ENCODE results near the gene KCTD6.

KCTD6 gene

DNA sequence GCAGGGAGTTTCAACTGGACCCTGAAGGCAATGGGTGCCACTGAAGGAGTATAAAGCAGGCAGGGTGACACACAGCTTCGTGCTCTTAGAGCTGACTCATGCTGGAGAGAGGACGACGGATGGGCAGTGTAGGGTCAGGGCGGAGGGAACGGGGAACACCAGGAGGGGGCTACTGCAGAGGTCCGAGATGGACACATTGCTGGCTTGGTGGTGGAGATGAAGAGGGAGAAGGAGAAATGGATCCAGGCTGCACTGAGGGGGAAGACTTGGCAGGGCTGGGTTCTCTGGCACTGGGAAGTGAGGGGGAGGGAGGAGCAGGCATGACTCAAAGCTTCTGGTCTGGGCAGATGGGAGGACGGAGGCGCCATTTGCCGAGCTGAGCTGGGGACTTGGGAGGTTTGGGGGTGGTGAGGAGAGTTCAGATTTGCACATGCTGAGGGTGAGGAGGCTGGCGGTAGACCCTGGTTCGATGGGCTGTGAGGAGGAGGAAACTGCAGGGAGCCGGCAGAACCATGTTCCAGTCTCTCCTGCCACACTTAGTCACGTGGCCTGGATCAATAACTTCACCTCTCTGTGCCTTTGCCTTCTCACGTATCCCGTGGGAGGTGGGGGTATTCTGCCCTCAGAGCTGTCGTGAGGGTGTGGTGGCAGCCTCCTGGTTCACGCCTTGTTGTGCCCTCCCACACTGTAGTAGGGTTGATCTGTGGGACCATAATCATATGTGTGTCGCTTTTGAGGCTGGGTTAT, 4.6 kb upstream of the KCTD6 start:
- DNase-seq = no peak

DNA sequence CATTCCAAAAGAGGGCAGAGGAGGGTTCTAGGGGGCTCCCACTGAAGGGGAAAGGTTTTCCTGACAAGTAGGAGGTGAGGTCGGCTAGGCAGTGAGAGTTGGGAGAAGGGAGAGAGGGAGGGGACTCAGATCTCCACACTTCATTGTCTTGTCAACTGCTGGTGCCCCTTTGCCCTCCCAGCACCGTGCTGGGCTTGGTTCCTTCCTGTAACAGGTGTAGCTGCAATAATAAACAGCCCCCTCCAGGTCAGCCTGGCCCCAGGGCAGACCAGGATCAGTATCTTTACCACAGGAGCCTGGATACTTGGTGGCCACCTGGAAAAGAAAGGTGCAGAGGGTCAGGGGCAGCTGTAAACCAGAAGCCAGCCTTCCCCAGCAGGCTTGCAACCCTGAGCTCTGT, 2.9 kb upstream of the KCTD6 start:
- no peak for DNase-seq

DNA sequence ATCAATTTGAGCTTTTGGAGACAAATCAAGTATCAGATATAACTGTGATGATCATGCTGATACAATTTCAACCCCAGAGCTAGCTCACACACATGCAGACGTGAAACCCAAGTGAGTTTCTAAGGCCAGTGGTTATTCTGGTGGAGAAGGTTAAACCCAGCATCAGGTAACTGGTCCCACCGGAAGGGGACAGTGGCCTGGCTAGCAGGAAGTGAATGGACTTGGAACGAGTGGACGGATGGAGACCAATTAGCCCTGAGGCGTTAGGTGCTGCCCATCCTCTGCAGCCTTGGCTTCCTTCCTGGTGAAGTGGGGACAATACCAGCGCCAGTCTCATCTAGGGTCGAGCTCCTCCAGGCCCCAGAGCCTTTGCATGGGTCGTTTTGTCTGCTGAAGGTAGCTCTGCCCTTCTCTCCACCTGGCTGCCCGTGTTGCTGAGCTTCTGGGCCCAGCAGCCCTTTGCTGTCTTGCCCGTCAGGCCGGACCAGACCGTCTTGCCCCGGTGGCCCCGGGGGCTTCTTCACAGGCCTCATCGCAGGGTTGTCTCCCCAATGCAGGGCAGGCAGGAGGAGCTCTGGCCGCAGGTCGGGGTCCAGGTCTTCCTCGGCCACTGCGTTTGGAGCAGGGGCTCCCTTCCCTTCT, 915 bp upstream of the KCTD6 start:
- DNase-seq = no peak

GRCh38 chr3:58492494-58492905, 604 bp downstream of the KCTD6 start:
- DNase-seq = peak; percentile 25

- DNase-seq = no peak
Observed at GRCh38 chr3:58494107-58494506, 2.2 kb downstream of the KCTD6 start.

DNA sequence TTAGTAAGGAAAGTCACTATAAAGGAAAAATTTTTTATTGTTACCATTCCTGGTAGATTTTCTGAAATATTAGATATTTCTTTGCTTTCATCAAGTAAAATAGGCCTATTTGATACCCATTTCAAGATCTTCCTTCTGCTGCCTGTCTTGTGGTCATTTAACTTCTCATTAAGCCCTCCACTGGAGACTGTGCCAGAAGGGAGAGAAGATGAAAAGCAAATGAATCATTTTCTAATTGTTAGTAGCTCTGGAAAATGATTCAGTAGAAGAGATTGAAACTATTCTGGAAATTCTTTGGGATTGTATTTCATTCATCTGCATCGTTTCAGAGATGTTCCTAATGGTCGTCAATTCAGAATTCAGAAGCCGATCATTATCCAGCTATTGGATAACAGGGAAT, 3.2 kb downstream of the KCTD6 start:
- DNase-seq = no peak

DNA sequence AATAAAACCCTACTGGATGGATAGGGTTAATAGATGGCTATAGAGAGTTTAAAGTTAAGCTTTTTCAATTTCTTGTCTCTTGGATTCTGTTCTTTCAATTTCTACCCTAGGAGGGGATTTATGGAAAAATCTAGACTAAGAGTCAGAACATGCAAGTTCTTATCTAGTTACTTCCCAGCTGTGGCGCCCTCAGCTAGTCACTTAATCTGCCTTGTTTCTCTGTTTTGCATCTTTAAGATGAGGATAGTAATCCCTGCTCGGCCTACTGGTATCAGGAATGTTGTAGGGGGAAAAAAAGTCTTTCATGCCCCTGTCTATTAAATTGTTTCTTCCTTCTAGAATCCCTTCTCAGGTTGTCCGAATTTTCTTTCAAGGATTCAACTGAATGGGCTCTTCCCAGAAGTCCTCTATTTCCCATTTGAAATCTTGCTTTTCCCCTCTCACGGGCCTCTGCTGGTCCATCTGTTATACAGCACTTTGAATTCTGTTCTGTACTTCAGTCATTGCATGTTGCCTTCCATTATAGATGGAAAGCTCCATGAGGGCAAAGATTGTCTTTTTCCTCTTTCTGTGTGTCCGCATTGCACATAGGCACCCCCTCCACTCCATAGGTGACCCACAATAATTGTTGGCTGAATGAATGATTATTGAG, 4.4 kb downstream of the KCTD6 start:
- DNase-seq = no peak

- no peak for DNase-seq
Observed at GRCh38 chr3:58497097-58497496, 5.2 kb downstream of the KCTD6 start.

GRCh38 chr3:58502872-58503271, 11.0 kb downstream of the KCTD6 start:
- no peak for DNase-seq

DNA sequence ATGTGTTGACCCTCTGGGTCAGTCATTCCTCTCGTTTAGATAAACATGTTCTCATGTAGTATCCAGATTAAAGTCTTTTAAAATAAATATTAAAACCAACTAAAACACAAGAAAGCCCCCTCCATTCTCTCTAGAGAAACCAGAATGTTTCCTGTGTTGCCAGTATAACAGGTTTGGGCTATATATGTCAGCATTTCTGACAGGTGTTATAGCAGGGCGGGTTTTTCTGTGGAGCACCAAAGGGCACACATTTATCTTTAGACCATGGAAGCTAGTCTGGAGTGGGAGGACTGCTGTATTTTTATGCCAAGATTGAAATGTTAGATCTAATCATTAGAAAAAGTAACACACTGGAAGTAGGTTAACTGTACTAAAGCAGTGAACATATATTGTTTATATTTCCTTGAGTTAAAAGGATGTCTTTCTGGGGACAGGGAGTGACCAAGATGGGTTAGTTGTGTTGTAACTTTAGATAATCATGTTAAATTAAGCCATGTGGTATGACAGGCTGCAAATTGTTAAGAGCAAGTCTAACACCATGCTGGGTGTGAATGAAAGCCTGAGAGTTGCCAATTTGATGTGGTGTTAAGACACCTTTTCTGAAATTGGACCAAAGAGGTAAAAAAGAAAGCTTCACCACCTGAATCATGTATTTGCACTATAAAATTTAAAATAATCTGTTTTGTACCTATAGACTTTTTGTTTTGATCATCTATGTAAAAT, 15.6 kb downstream of the KCTD6 start:
- no peak for DNase-seq

DNA sequence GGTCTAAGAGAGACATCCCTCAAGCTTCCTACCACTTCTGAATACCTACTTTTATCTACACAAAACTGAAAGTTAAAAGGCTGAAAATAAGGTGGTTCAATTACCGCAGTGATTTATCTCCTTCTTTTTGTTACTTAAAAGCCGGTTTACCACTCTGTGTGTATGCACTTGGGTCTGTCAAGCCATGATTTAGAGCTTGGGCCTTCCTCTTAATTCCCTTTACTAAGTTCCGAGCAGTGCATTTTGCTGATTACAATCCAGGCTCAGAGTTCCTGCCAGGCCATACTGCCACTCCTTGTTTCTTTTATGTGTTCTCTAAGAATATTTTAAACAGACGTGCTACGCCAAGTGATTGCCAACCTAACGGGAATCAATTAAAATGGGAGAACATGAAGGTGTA, 16.5 kb downstream of the KCTD6 start:
- DNase-seq = no peak

DNA sequence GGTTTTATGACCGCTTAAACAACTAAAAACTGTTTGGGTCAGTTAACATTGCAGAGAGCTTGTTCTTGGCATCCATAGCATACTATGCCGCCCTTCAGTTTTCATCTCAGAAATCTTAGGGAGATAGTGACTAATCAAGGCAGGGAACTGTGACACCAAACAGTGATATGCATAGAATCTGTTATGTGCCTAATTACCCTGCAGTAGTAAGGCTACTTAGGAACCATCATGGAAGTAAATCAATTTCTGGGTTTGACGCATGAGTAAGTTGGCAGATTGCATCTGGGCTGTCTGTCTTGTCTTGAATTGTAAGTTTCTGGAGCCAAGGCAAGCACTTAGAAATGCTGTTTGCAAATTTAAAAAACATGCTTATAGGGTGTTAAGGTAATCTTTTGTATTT, 22.5 kb downstream of the KCTD6 start:
- no peak for DNase-seq

- no peak for DNase-seq
Observed at GRCh38 chr3:58518291-58518789, 26.4 kb downstream of the KCTD6 start.

DNA sequence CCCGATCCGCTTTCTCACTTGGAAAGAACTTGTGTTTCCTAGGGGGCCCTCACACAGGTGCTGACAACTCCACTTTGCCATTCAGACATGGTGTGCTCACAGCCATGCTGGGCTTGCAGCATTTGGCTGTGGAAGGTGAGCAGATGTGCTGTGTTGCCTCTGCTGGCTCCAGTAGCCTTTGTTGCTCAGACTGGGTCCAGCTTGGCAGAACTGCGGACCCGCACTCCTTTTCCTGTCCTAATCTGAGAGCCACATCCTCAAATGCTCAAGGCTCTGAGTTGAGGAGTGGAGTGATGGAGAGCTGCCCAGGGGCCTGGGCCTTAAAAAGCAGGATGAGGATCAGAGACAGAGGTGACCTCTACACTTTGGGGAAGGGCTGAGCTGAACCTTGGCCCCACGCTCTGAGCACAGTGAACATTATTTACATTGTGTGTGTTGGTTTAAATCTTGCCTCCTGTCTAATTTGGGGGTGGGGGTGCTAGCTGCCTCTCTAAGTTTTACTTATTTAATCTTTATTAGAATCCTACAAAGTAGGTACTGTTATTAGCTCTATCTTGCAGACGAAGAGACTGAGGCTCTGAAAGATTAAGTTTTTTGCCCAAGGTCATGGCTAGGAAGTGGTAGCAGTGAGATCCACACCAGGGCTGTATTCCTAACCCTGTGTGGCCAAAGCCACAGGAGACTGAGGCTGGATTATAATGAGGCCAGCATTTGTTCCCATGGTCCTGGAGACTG, 27.9 kb downstream of the KCTD6 start:
- DNase-seq = no peak

DNA sequence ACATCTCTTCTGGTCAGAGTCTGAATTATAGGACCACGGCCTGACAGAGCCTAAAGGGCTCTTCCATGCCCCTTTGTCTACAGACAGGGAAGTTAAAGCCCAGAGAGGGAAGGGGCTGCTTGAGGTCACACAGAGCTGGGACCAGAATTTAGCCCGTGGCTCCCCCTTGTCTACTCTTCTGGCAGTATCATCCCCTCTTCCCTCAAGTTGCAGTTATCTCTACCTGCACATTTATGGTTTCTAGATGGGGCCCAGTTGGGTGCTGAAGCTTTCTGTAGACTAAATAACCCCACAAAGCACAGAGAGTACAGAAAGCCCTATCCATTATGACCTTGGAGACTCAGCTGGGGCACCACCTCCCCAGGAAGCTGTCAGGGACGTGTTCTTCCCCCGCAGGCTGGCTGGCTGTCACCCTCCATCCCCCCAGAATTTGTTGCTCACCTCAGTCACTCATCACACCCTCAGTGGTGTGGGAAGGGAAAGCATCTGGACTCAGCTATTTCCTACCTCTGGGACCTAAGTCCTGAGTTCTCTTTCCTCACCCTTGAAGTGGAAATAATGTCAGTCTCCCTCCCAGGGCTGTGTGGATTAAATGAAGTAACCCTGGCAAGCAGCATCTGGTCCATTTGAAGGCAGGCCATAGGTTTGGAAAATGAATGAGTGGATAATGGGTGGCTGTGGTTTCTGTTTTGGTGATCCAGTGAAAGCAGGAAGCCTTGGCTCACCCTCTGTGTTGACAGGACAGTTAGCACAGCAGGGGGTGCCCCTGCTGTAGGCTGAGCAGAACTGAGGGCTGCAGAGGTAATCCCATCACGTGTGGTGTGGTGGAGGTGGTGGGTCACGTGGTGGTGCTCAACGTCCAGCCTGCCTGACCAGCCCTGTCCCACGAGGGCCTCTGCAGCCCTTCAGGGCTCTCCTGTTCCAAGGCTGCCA, 28.8 kb downstream of the KCTD6 start:
- DNase-seq = no peak

DNA sequence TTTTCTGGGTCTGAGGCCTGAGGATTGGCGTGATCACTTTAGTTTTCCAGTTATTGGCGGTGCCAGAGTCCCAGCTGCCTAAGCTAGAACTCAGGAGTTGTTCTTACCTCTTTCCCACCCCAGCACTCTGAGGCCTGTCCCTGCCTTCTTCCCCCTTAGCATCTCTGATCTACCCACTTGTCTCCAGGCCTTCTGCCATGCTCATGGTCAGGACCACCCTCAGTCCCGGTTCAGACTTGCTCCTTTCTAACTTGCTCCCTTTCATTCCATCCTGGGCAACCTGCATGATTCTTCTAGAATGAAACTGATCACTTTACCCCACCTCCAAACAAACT, 29.4 kb downstream of the KCTD6 start:
- no peak for DNase-seq

DNA sequence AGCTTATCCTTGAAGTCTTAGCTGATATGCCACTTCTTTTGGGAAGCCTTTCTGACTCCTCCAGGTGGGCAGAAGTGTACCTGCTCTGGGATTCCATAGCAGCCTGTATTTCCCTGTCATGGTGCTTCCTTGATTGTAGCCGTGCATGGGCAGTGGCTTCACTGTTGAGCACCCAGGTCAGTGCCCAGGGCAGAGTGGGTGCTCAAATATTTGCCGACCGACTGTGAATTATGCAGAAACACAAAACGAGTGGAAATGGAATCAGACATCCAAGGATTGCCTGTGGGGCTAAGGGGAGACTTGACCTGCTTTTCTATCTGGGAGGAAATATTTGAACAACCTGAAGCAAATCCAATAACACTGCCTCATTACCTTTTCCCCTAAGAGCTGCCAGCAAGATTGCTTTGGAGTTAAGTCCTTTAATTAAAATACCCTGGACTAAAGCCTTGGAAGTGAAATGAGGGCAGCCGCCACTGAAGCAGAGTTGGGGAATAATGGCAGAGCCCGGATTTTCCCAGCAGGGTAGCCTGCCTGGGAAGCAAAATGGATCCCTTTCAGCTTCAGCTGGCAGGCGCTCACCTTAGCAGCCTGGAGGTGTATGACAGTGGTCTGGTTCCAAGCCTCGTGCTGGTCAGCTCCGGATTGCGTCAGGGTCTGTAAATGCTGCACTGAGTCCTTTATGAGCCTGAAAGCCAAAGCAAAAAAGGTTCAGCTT, 30.2 kb downstream of the KCTD6 start:
- DNase-seq = no peak

DNA sequence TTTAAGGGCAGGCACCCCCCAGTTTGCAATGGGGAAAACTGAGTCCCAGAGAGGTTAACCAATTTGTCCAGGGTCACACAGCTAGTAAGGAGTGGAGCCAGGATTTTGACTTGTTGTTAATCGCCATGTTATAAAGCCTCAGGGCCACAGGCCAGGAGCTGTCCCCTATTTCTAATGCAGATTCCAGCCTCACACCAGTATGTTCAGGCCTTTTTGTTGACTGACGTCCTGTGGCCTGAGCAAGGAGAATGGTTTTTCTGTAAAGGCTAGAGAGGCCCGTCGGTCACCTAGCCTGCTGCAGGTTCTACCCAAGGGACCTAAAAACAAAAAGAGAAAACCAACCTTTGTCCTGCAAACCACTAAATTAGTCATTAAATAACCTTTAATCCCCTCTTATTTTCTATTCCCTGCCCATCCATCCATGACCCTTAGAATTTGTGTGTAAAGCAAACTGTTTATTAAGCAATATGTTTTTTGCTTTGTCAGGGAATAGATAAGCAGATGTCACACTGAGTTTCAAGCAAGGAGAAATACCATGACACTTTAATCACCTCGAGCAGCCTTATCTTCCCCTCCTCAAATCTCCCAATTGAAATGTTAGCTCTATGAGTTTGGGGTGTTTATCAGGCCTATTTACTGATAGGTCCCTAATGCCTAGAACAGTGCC, 31.0 kb downstream of the KCTD6 start:
- no peak for DNase-seq

- DNase-seq = no peak
Observed at GRCh38 chr3:58524326-58524888, 32.5 kb downstream of the KCTD6 start.

DNA sequence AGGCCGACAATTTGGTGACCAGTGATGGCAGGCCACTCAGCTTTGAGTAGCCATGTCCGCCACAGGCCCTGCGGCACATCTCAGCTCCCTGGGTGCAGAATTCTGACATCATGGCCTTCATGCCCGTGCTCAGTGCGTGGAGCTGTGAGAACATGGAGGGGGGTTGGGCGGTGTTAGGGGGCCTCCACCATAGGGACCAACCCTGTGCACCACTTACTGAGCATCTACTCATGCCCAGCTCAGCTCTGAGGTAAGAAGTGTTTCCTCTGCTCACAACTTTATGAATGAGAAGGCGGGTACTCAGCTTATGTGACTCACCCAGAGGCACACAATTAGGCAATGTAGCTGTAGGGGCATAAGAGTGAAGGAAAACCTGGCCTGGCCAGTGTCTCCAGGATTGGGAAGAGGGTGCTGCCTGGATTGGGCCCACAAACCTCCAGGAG, 34.6 kb downstream of the KCTD6 start:
- DNase-seq = no peak

All from stimulated activated CD4-positive, alpha-beta T cell treated with anti-CD3 and anti-CD28 coated beads, Interleukin-4, amount 100 ng/mL, for 1 hour (primary cell).